GM11168 (cell line): ENCODE data around the gene ZNF521.

ENCODE experiments used
- in situ Hi-C: fragments of 300-500 bp; cut with MboI; formaldehyde crosslinking; loops from one replicate; pipeline ENCODE4 v1.12.0; 2022; ENCODE audit warnings: low sequenced_read_pairs; ENCODE audit not compliant: unreplicated experiment

Gene ZNF521

DNA sequence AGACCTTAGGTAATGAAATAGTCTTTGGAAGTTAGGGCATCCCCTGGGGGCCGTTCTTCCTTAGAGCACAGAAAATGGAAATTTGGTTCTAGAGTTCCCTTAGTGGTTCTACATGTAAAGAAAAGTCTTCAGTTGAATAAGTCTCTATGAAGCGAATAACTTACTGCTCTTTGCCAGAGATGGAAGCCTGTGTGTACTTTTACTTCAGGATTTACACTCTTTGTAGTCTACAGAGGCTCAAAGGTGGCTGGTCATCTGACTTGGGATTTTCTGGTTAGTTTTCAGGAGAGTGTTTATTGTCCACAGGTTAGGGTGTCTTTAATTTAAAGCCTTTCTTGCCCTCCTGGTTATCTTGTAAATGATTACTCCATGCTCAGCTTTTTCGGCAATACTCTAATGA, 210.6 kb downstream of the ZNF521 start:
- in situ Hi-C loops, result no loop called here

- in situ Hi-C loops, result no loop called here
Measured at GRCh38 chr18:25140962-25141308, 211.0 kb downstream of the ZNF521 start.

GRCh38 chr18:25140124-25140961, 211.6 kb downstream of the ZNF521 start:
- in situ Hi-C loops, result no loop called here

GRCh38 chr18:25137197-25137472, 214.8 kb downstream of the ZNF521 start:
- in situ Hi-C loops, result no loop called here

DNA sequence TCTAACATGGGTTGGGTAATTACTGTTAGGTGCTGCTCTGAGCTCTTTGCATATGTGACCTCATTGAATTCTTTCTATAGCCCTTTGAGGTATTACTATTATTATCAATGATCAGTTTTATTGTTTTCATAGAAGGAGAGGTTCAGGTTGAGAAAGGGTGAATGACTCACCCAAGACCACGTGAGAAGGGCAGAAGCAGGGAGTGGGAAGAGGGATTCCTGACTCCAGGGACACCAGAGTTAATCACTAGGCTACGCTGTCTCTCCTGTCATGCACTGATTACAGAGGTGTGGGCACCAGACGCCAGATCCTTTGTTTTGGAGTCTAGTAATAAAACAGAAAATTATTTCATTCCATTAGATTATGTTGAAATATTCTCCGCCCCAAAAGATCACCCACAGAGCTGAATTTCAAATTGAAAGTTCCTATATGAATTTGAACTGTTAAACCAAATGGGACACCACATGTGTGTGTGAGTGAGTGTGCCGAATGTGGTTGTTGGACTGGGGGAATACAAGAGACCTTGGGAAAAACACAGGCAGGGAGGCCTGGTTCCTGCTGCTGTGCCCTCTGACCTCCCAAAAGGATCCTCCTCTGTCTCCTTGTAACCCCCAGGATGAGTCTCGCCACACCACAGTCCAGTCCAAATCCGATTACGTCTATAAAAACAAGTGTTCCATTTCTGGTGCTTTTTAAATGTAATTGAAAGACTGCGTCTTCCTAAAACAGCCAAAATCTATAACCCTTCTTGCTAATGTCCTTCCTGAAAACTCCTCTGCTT, 215.4 kb downstream of the ZNF521 start:
- in situ Hi-C loops, result no loop called here

DNA sequence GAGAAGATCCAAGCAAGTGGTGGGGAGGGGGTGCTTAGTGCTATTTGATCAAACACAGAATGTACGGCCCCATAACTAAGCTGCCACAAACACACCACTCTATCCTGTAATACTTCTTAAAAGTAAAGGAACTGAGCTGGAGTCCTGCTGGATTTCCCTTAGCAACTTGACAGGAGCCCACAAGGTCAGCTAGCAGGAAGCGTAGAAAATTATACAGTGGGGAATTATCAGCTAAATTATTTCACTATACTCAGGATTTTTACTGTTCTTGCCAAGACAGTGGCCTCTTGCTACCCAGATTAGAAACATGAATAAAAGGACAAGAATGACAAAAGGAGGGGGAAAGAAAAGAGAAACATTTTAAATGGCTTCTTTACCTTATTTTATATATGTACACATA, 217.1 kb downstream of the ZNF521 start:
- in situ Hi-C loops, result no loop called here

DNA sequence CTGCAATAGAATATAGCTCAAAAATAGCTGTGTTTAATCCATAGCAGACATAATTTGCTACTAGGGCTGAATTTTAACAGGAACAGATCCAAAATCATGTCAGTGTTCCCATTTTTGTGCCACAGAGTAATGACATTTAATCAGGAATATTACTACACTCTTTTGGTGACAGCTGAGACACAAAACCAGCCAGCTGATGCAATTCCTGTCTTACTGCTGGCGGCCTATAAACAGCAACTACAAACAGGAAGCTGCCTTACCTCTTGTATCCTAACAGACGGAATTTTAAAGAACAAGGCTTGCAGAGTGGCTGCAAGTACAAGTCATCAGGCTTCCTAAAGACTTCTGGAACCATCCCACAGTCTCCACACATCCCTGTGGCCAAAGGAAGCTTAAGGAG, 218.1 kb downstream of the ZNF521 start:
- in situ Hi-C loops, result no loop called here

- in situ Hi-C loops, result no loop called here
Measured at GRCh38 chr18:25132786-25133496, 219.0 kb downstream of the ZNF521 start.

DNA sequence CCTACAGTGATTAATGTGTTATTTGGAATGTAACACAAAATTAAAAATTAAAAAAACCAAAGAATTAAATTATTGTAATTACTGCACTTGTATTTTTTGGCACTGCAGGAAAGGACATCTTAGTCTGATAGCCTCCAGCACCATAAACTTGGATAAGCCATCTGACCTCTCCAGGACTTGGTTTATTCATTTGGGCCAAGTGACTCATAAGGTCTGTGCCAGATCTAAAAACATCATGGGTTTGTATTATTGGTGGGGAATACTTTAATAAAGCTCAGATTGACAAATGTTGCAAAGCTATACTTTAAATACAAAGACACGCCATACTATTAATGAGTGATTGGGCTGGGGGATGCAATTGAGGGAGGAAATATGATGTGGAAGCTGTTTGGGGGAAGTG, 225.2 kb downstream of the ZNF521 start:
- in situ Hi-C loops, result no loop called here

DNA sequence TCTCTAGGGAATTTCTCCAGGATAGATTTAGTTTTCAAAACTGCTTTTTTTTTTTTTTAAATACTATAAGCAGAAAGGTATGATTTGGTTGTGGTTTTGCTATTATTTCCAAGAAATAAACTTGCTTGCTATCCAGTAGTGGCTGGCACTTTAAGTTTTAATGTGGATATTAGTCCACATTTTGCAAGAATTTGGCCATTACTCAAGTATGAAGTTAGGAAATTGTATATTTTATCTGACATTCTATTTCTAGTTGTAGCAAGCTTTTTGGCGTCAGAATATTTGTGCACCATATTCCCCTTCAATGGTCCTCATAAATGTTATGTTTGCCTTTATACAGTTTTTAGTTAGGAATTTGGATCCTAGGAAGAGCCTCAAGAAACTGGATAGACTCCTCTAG, 226.3 kb downstream of the ZNF521 start:
- in situ Hi-C loops, result no loop called here

DNA sequence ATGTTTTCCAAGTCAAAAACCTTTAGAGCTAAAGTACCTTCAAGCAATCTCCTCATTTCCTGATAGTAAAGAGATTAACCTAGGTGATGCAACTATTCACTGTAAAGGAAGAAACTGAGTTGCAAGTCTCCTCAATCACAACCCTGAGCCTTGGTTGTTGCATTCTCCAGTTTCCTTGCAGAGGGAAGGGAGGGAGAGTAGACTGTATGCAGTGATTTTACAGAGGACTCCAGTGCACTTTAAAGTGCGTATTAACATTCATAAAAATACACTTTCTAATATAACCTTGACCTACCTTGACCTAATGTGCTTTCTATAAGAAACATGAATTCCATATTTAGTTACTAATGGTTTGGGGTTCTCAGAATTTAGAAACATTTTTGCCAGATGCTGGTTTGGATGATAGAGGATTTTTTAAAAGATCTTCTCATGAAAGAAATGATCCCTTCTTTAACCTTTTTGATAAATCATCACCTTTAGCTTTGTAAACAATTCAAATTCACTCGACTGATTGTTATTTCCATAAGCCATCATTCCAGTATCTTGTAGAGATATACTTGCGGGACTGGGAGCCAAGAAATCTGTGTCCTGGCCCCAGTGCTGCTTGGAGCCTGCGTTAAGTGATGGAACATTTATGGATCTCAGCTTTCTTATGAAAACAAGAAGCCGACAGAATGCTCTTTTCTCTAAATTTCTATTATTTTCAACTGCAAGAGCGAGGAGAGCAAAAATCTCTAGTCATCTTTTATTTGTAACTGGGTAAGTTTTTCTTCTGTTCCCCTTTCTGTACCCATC, 228.3 kb downstream of the ZNF521 start:
- in situ Hi-C loops, result no loop called here

- in situ Hi-C loops, result no loop called here
Measured at GRCh38 chr18:25121442-25121841, 230.5 kb downstream of the ZNF521 start.

DNA sequence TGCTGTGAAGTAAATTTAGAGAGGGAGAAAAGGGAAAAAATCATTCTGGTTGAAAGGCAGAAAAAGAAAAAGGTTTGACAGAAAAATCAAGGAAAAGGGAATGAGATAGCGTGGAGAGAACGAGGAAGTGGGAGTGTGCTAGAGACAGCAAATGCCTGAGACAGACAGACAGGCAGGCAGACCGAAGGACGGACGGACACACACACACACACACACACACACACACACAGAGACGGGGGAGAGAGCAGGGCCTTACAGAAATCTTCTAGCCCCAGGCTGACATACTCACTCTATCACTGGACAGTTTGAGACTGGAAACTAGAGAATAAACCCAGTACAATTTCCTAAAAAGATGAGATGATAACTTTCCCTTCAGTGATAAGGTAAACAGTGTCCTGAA, 238.4 kb downstream of the ZNF521 start:
- in situ Hi-C loops, result no loop called here

GRCh38 chr18:25112821-25113434, 239.0 kb downstream of the ZNF521 start:
- in situ Hi-C loops, result no loop called here

- in situ Hi-C loops, result no loop called here
Measured at GRCh38 chr18:25111377-25112288, 240.3 kb downstream of the ZNF521 start.

DNA sequence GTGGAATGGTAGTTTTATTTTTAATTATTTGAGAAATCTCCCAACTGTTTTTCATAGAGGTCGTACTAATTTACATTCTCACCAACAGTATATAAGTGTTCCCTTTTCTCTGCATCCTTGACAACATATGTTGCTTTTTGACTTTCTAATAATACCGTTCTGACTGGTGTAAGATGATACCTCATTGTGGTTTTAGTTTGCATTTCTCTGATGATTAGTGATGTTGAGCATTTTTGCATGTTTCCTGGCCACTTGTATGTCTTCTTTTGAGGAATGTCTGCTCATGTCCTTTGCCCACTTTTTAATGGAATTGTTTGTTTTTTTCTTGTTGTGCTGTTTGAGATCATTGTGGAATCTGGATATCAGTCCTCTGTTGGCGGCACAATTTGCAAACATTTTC, 242.5 kb downstream of the ZNF521 start:
- in situ Hi-C loops, result no loop called here

- in situ Hi-C loops, result no loop called here
Measured at GRCh38 chr18:25103468-25104155, 248.4 kb downstream of the ZNF521 start.

GRCh38 chr18:25102662-25103061, 249.3 kb downstream of the ZNF521 start:
- in situ Hi-C loops, result no loop called here

- in situ Hi-C loops, result no loop called here
Measured at GRCh38 chr18:25100418-25100817, 251.5 kb downstream of the ZNF521 start.
